Nucleus accumbens (tissue), 56 donors: ENCODE measurements around the gene PEX10.

Source experiments
- DNase-seq, 56 donors: peaks; one replicate each; lab custom pipeline; 2025; lab: John Stamatoyannopoulos, UW

The PEX10 gene

GRCh38 chr1:2378441-2378851 lies 33.9 kb downstream of the PEX10 start:
- DNase-seq = no peak

GRCh38 chr1:2377751-2378440 lies 34.5 kb downstream of the PEX10 start:
- no peak for DNase-seq

GRCh38 chr1:2376931-2377672 lies 35.3 kb downstream of the PEX10 start:
- DNase-seq = no peak

GRCh38 chr1:2376261-2376741 lies 36.1 kb downstream of the PEX10 start:
- DNase-seq = no peak

GRCh38 chr1:2375923-2376260 lies 36.5 kb downstream of the PEX10 start:
- DNase-seq = no peak

- DNase-seq = no peak
Measured at GRCh38 chr1:2375246-2375922, 37.0 kb downstream of the PEX10 start.

GRCh38 chr1:2374252-2375155 lies 37.9 kb downstream of the PEX10 start:
- DNase-seq = no peak

- DNase-seq = no peak
Measured at GRCh38 chr1:2373551-2374251, 38.7 kb downstream of the PEX10 start.

GRCh38 chr1:2372551-2373490 lies 39.5 kb downstream of the PEX10 start:
- no peak for DNase-seq

- DNase-seq = no peak
Measured at GRCh38 chr1:2368053-2368744, 44.2 kb downstream of the PEX10 start.

- no peak for DNase-seq
Measured at GRCh38 chr1:2363847-2364513, 48.4 kb downstream of the PEX10 start.

- DNase-seq = no peak
Measured at GRCh38 chr1:2360588-2361364, 51.6 kb downstream of the PEX10 start.

GRCh38 chr1:2358651-2359640 lies 53.4 kb downstream of the PEX10 start:
- DNase-seq = no peak

GRCh38 chr1:2358072-2358471 lies 54.3 kb downstream of the PEX10 start:
- DNase-seq = no peak
